ENCODE data around the gene ZNF605.
"Not testable (repeated sequence)": the region's sequence is repeated elsewhere in the genome, so short reads cannot be mapped to it uniquely, and the experiment has no call there.

ZNF605 gene

GRCh38 chr12:132904718-132905328 lies 51.3 kb downstream of the ZNF605 start:
- peak; percentile 85 for DNase-seq

- DNase-seq: no peak
These were observed 57.1 kb downstream of the ZNF605 start for GRCh38 chr12:132899033-132899432.

GRCh38 chr12:132888852-132889251 lies 67.3 kb downstream of the ZNF605 start:
- DNase-seq: no peak

DNA sequence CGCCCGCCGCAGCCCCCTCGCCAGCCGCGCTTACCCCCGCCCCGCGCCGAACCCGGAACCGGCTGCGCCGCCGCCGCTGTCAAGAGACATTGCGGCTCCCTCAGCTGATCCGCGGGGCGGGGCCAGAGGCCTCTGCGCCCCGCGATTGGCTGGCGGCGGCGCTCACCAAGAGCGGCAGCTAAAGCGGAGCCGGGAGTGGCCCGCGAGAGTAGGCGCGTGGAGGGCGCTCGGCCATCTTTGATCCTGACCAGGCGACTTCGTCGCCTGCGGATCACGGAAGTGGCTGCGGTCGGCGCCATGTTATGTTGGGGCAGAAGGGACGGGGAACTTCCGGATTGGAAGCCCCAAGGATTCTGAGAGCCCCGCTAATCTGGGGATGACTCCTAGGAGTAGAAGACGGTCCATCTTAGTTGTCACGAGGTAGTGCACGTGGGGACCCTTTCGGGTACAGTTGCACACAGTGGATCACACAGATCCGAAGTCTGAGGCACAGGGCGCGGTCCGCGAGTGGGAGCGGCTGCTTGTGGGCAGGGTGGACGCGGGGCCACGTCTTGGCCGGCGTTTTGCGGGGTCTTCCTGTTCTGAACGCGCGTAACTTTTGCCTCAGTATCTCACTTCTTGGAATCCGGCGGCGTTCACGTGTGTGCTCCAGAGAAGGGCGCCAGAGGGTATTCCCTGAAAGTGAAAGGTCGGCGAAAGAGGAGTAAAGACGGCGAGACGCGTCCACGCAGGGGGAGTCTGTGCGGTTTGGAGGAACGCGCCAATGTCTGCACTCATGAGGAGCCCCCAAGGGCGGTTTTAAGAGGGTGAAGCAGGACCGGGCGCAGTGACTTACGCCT lies 68.4 kb downstream of the ZNF605 start, which contains the start of gene CHFR:
Gene CHFR, minus strand, starts transcription at position 93 of the 839 bp plus-strand sequence. CDS start 277 bp downstream, outside the sequence.
- peak; percentile 90 for DNase-seq

- no peak for DNase-seq
These were observed 69.3 kb downstream of the ZNF605 start for GRCh38 chr12:132886529-132887477.

- no peak for DNase-seq
These were observed 74.3 kb downstream of the ZNF605 start for GRCh38 chr12:132881818-132882217.

GRCh38 chr12:132874620-132875019 lies 81.5 kb downstream of the ZNF605 start:
- DNase-seq: not testable (repeated sequence)

GRCh38 chr12:132874175-132874574 lies 81.9 kb downstream of the ZNF605 start:
- no peak for DNase-seq

GRCh38 chr12:132873724-132874123 lies 82.4 kb downstream of the ZNF605 start:
- DNase-seq: no peak

- no peak for DNase-seq
These were observed 83.1 kb downstream of the ZNF605 start for GRCh38 chr12:132872975-132873421.

DNA sequence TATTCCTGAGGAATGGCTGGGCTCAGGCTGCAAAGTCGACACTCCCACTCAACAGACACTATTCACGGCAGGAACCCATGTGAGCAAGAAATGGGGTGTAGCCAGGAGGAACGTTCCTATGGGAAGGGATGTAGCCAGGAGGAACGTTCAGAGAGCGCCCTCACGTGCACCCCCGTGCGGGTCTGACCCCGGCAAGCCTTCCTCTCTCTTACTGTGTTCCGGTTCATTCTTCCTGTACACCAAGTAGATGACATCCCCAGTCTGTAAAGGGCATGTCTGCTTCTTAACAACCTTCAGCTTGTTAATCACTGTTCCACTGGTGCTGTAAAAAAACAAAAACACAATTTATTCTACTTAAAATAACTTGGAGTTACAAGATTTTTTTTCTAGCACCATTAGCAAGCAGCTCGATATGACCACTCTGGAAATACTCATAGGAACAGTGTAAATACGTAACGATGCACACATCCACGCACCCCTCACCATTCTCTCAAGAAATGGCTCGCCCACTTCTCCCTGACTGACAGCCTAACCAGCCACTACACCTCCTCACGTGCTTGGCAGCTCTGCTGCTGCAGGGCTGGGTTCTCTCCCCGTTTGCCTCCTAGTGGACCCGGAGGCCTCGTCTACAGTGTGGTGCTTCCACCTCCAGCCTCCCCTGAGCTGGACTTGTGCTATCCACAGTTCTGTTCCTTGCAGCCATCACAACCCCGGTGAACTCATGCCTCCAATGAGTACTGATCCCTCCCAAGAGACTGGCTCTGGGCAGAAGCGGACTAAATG lies 83.8 kb downstream of the ZNF605 start:
- no peak for DNase-seq

DNA sequence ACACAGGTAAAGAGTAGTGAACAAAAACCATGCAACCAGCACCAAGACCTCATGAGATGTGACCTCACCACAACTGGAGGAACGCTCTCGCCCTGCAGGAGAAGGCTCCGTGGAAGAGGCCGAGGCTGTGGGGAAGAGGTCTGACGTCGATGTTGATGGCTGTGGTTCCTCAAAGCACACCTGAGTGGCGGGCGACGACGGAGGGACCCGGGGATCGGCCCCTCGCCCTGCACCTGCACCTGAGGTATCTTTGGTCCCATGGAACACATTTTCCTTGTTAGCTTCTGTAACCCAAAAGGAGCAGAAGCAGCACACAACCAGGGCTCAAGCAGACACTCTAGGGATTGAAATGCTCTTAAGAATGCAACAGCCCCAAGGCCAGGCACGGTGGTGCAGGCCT lies 86.6 kb downstream of the ZNF605 start:
- no peak for DNase-seq

Measured in effector CD4-positive, alpha-beta T cell (primary cell).